GM19452 (cell line): ENCODE data around the gene KDM4B.

Experiments used
- ATAC-seq: cut with Tn5 transposase; IDR thresholded peaks from one replicate; pipeline ENCODE4 v1.9.1; 2021; ENCODE audit not compliant: unreplicated experiment

The KDM4B gene

DNA sequence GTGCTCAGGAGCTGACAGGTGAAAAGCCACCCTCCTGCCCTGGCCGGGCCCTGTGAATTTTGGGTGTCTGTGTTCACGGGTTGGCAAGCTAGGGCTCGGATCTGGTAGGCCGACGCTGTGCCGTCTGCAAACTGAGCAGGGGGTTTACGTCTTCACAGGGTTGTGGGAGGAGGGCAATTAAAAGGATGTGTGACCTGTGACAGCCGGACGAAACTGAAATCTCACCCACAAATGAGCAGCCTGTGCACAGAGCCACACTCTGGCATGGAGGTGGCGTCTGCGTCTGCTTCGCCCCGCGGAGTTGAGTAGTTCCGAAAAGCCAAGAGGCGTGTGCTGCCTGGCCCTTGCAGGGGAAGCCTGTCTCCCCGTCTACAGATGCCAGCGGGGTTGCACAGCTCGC is 117.3 kb downstream of the KDM4B start:
- ATAC-seq, result no peak

- ATAC-seq, result no peak
Measured at GRCh38 chr19:5086725-5087439, 118.0 kb downstream of the KDM4B start.

GRCh38 chr19:5089283-5089682 is 120.4 kb downstream of the KDM4B start:
- ATAC-seq, result no peak

DNA sequence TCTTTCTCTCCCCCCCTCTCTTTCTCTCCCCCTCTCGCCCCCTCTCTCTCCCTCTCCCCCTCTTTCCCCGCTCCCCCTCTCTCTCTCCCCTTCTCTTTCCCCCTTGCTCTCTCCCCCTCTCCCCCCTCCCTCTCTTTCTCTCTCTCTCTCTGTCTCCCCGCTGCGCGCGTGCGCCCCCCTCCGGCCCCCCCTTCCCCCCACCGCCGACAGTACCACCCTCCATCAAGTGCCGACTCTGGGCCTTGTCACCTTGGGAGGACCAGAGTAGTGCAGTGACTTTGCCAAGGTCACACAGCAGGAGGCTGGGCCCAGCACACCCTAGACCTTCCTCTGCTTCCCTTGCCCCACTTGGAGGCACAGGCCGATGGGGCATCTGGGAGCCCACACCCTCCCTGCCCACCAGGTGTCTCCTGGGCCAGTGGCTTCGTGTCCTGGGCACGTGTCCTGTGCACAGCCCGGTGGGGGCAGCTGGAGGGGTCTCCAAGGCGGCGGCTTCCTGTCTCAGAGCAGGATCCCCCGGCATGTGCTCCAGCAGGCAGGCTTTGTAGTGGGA is 121.6 kb downstream of the KDM4B start:
- no peak for ATAC-seq

- ATAC-seq, result no peak
Measured at GRCh38 chr19:5091018-5091683, 122.2 kb downstream of the KDM4B start.

DNA sequence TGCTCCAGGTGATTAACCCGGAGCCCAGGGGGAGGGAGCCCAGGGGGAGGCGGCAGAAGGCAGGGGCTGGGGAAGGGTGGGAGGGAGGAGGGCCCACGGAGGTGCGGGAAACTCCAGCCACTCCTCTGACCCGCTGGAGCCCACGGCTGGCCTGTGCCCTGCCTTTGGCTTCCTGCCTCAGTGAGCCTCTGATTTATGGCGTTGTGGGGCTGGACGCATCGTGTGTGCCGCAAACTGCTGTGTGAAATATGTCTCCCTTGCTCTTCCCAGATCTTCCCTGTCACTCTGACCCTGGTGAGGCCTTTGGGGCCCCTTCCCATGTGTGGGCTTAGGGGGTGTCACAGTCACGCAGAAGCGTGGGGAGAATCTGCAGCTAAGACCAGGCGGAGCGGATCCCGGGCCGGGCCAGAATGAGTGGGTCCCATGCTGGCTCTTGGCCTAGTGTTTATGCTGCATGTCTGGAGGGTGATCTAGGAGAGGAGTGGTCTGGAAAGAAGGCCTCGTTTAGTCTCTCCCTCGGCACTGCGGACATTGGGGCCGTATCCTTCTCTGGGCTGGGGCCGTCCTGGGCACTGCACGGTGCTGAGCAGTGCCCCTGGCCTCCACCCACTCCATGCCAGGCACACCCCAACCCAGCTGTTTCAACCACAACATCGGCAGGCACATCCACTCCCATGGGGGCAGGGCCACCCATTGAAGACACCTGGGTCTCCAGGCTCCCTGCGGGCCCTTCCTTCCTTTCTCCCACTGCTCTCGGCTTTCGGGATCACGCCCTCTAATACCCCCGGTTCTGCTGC is 123.0 kb downstream of the KDM4B start:
- ATAC-seq, result no peak

- ATAC-seq, result no peak
Measured at GRCh38 chr19:5092481-5092843, 123.5 kb downstream of the KDM4B start.

- no peak for ATAC-seq
Measured at GRCh38 chr19:5093297-5093928, 124.5 kb downstream of the KDM4B start.

DNA sequence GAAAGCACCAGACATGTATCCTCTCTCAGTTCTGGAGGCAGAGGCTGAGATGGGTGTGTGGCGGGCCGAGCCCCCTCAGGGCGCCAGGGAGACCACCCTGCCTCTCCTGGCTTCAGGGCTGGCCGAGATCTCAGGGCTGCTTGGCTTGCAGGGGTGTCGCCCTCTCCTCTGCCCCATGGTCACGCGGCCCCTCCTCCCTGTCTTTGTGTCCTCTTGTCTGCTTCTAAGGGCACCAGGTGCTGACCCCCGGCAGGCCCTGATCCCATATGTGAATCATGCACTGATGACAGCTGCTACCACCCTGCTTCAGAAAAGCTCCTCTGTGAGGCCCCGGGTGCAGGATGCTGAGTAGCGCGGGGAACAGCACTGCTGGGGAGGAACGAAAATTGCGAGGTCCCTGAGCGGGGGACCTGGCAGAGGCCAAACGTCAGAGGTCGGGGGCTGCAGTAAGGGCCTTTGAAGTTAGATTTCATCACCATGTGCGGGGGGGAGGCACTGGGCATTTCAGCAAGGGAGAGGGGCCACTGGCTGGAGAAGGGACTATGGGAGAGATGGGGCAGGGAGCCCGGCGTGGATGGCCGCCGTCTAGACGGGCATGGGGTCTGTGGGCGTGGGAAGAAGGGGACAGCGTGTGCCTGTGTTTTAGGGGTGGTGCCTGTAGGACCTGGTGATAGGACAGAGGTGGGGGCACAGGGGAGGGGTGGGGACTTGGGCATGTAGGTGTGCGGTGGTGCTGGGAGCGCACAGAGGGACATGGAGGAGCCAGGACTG is 125.2 kb downstream of the KDM4B start:
- ATAC-seq, result no peak

DNA sequence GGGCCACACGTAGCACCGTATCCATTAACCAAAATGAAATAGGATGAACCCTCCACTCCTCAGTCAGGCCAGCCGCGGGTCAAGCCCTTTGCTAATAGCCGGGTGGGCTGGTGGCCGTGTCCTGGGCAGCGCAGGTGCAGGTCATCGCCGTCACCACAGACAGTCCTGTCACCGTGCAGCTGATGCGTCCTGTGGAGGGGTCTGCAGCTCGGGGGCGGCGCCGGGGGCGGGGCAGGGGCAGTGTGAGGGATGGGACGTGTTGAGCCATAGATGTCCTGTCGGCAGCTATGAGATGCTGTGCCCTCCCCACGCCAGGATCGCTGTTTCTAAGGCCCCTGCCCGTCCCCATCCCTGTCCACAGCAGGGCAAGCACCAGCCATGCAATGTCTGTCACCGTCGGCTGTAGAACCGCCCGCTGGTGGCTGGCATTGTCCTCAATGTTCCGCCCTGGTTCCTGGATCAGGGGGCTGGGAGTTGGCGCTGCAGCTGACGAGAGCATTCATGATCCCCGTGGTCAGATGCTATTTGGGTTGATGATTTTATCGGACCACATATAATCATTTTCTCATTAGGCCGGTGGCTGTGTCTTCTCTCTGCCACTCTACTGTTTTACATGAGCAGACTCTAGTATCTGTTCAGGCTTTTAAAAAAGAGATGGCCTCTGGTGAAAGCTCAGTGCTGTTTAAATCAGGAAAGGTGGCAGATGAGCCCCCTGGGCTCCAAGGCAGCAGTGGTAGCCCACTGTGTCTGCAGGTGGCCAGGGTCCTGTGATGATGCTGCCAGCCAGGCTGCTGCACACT is 126.1 kb downstream of the KDM4B start:
- no peak for ATAC-seq

DNA sequence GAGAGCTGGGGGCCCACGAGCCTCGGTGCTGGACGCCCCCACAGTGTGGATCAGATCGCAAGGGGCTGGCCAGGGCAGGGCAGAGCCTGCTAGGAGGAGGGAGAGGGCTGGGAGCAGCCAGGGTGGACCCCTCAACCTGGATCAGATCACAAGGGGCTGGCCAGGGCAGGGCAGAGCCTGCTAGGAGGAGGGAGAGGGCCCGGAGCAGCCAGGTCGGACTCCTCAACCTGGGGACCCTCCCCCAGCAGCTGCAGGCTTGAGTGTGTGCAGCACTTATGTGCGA is 126.6 kb downstream of the KDM4B start:
- no peak for ATAC-seq

DNA sequence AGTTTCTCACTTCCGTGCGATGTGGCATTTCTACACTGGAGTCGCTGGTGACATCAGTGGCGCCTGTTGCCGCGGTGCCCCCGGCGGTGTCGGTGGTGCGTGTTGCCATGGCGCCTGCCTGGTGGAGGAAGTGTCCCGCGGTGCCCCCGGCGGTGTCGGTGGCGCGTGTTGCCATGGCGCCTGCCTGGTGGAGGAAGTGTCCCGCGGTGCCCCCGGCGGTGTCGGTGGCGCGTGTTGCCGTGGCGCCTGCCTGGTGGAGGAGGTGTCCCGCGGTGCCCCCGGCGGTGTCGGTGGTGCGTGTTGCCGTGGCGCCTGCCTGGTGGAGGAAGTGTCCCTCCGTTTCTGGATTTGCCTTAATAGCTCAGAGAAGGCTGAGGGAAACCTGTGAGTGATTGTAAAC is 127.6 kb downstream of the KDM4B start:
- ATAC-seq, result no peak

DNA sequence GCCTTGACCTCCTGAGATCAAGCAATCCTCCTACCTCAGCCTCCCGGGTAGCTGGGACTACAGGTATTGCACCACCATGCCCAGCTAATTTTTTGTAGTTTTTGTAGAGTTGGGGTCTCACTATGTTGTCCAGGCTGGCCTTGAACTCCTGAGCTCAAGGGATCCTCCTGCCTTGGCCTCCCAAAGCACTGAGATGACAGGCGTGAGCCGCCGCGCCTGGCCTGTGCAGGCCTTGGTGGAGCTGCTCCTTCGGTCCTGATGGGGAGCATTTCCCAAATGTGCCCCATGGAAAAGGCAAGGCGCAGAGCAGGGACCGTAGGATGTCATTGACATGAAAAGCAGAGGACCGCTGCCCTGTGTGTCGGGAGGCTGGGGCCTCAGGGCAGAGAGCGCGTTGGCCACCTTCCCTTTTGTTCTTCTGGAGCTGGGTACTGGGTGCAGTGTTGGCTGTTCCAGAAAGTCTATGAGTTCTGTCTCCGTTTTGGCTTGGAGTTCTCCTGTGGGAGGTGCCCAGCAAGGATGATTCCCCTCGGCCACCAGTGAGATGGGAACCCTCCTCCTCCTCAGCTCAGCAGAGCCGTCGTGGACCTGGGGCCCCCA is 128.5 kb downstream of the KDM4B start:
- ATAC-seq, result no peak

GRCh38 chr19:5097959-5098623 is 129.2 kb downstream of the KDM4B start:
- no peak for ATAC-seq

DNA sequence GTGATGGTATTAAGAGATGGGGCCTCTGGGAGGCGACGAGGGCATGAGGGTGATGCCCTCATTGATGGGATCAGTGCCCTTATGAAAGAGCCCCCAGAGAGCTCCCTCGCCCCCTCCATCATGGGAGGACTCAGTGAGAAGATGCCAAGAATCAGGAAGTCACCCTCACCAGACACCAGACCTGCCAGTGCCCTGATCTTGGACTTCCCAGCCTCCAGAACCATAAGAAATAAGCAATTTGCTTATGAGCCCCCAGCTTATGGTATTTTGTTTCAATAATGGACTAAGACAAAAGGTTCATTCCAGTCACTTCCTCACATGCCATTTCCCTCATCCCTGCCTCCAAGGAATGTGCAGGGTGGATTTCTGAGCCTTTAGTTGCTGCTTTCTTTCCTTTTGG is 129.7 kb downstream of the KDM4B start:
- ATAC-seq, result no peak

DNA sequence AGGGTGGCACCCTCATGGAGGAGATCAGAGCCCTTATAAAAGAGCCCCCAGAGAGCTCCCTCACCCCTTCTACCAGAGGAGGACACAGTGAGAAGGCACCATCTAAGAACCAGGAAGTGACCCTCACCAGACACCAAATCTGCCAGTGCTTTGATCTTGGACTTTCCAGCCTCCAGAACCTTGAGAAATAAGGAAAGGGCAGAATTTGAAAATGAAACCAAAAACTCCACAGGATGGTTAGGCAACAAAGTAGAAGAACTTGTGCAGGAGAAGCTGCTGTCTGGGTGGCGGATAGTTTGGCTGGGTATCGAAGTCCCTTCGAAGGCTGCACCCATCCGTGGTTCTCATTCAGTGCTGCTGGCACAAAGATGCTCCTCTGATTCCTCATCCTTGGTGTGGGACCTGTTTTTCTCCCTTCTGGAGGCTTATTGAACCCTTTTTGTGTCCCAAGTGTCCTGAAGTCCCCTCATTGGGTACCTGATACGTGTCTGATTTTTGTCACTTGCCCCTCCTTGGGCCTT is 130.8 kb downstream of the KDM4B start:
- no peak for ATAC-seq

DNA sequence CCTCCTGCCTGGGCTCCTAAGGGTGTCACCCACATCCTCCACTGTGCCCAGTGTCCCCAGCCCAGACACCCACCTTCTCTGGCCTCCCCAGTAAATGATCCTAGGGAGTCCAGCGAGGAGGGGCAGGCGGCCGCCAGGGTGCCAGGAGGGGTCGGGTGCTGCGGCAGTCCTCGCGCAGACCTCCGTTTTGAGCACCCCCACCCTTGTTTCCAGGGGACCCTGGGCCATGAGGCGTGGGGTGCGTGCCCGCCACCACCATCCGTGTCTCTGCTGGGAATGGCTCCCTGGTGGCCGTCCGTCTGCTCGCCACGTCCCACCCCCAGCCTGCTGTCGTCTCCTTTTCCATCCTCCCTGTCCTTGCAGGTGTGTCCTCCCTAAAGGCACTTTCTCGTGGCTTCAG is 133.0 kb downstream of the KDM4B start:
- ATAC-seq, result no peak

GRCh38 chr19:5102520-5102919 is 133.6 kb downstream of the KDM4B start:
- no peak for ATAC-seq
